Calu3 (cell line): Measurements from ENCODE around the gene PPP2R3B. TPM values are rescaled to one million over a fixed set of nuclear protein-coding genes. Genes with fewer than 3 reads are reported as not detected.

Source experiments
- BruUV-seq: library from RNA; stranded (reverse); fragments of 400-500 nt; replicated peaks from 2 replicates; lab custom pipeline; 2021; lab: Mats Ljungman, UMichigan
- CTCF ChIA-PET: fragments of 300-600 bp; sonication (Branson Sonifier 250); formaldehyde crosslinking; loops from one replicate; lab custom pipeline; 2022; ENCODE audit warnings: antibody characterized with exemption; lab: Charles Lee
- DNase-seq: peaks from one replicate; pipeline ENCODE4 v3.0.0; 2022
- H3K27ac Mint-ChIP-seq: one replicate; pipeline ENCODE4 v1.8.0; 2022; ENCODE audit warnings: mixed read lengths; ENCODE audit not compliant: unreplicated experiment
- H3K27me3 Mint-ChIP-seq: one replicate; pipeline ENCODE4 v1.8.0; 2022; ENCODE audit warnings: mixed read lengths; ENCODE audit not compliant: unreplicated experiment
- H3K36me3 Mint-ChIP-seq: one replicate; pipeline ENCODE4 v1.8.0; 2022; ENCODE audit warnings: mild to moderate bottlenecking, moderate library complexity, mixed read lengths; ENCODE audit not compliant: insufficient read depth, unreplicated experiment
- H3K4me1 Mint-ChIP-seq: one replicate; pipeline ENCODE4 v1.8.0; 2022; ENCODE audit warnings: mild to moderate bottlenecking, low read depth, mixed read lengths; ENCODE audit not compliant: unreplicated experiment
- H3K4me3 Mint-ChIP-seq: one replicate; pipeline ENCODE4 v1.8.0; 2022; ENCODE audit warnings: mild to moderate bottlenecking, low read depth, moderate library complexity, mixed read lengths; ENCODE audit not compliant: unreplicated experiment
- H3K9me3 Mint-ChIP-seq: one replicate; pipeline ENCODE4 v1.8.0; 2022; ENCODE audit warnings: low read depth, mixed read lengths; ENCODE audit not compliant: unreplicated experiment
- CTCF ChIP-seq: fragments of 200-600 bp; IDR thresholded peaks from one replicate; pipeline ENCODE4 v1.8.0; 2022; ENCODE audit warnings: antibody characterized with exemption; ENCODE audit not compliant: unreplicated experiment
- intact Hi-C: fragments of 100-400 bp; cut with micrococcal nuclease; formaldehyde crosslinking; loops from one replicate; pipeline ENCODE4 v1.10.0; 2022; ENCODE audit not compliant: unreplicated experiment
- total RNA-seq: library from RNA; stranded (reverse); gene quantifications from 2 replicates; pipeline ENCODE4 v1.2.3, GENCODE V29; 2022

The PPP2R3B gene
- total RNA-seq, 1 experiment from 2014 or later, result 25.4 TPM

- H3K9me3 Mint-ChIP-seq, result peaks cover 5% of the 10 kb centered on the region
- TF ChIP-seq CTCF, result no peak
- DNase-seq, result no peak
- CTCF ChIA-PET, result no interaction called here
- BruUV-seq, result no TSS peak
- peaks cover 5% of the 10 kb centered on the region for H3K36me3 Mint-ChIP-seq
- no peak overlapping the region for H3K27ac Mint-ChIP-seq
- intact Hi-C loops, result no loop called here
- no peak overlapping the region for H3K4me3 Mint-ChIP-seq
- peaks cover 7% of the 10 kb centered on the region for H3K4me1 Mint-ChIP-seq
- H3K27me3 Mint-ChIP-seq, result peaks cover 11% of the 10 kb centered on the region
Measured at GRCh38 chrX:431492-432111, 44.9 kb upstream of the PPP2R3B start.

GRCh38 chrX:431056-431455 lies 44.3 kb upstream of the PPP2R3B start:
- no peak for TF ChIP-seq CTCF

DNA sequence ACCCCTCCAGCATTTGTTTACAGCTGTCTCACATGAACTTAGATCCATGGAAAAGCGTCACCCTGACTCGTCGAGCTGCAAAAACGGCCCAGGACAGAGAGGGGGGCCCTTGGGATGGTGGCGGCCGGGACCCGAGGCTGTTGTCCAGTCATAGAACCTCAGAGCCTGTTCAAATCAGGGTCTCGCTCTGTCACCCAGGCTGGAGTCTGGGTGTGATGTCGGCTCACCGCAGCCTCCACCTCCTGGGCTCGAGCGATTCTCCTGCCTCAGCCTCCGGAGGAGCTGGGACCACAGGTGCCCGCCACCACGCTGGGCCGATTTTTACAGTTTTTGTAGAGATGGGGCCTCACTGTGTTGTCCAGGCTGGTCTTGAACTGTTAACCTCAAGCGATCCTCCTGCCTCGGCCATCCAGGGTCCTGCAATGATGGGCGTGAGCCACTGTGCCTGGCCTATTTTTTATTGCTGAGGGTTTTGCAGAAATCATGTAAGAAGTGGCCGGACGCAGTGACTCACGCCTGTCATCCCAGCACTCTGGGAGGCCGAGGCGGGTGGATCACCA lies 42.6 kb upstream of the PPP2R3B start:
- no peaks in the 10 kb centered on the region for H3K9me3 Mint-ChIP-seq
- no peaks in the 10 kb centered on the region for H3K36me3 Mint-ChIP-seq
- CTCF ChIA-PET, result no interaction called here
- H3K27me3 Mint-ChIP-seq, result no peaks in the 10 kb centered on the region
- intact Hi-C loops, result no loop called here
- no peak for DNase-seq
- BruUV-seq, result no TSS peak
- TF ChIP-seq CTCF, result no peak
- no peak overlapping the region for H3K4me3 Mint-ChIP-seq
- no peaks in the 10 kb centered on the region for H3K4me1 Mint-ChIP-seq
- no peak overlapping the region for H3K27ac Mint-ChIP-seq

More at GRCh38 chrX:431056-431455, 44.3 kb upstream of the PPP2R3B start:
- Mint-ChIP-seq H3K9me3 (no peaks in the 10 kb centered on the region), H3K36me3 (no peaks in the 10 kb centered on the region), H3K4me1 (peaks cover 2% of the 10 kb centered on the region), H3K27ac (no peak overlapping the region), H3K27me3 (peaks cover 5% of the 10 kb centered on the region), H3K4me3 (no peak overlapping the region)
- intact Hi-C loops, result no loop called here
- CTCF ChIA-PET, result no interaction called here
- no TSS peak for BruUV-seq
- no peak for DNase-seq

DNA sequence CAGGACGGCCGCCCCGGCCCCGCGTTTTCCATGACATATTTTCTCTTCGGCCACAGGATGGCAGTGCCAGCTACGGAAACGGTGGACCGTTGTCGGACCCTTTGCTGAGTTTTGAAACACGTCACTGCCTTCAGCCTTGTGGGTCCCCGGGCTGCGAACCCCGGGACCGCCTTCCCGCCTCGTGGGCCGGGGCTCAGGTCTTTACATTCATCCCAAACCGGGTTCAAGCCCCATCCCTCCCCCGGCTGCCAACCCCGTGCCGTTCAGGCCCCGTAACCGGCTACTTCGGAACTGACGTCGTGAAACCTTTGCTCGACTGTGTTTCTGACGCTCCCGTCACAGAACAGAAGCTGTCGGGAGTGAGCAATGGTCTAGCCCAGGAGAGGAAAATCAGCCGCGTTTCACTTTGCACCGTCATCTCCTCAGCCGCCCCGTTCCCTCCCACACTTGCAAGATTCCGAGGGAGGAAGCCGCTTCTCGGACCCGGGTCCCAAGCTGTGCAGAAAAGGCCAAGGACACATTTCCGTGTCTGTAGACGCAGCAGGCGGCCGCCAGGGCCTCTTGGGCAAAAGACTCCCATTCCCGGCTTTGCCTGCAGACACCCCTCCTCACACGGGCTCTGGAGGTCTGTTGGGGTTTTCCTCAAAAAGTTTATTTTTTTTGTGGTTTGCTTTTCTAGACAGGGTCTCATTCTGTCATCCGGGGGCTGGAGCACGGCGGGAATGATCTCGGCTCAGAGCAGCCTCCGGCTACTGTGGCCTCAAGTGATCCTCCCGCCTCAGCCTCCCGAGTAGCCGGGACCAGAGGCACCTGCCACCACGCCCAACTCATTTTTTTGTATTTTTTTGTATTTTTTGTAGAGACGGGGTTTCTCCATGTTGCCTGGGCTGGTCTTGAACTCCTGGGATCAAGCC lies 41.4 kb upstream of the PPP2R3B start:
- Mint-ChIP-seq H3K9me3 (peaks cover 3% of the 10 kb centered on the region), H3K4me3 (no peak overlapping the region), H3K4me1 (no peaks in the 10 kb centered on the region), H3K36me3 (no peaks in the 10 kb centered on the region), H3K27ac (no peak overlapping the region), H3K27me3 (no peaks in the 10 kb centered on the region)
- intact Hi-C loops, result no loop called here
- no peak for TF ChIP-seq CTCF
- BruUV-seq, result no TSS peak
- CTCF ChIA-PET, result no interaction called here
- no peak for DNase-seq
